ENCODE results near the gene NSMCE4A.
"Not testable (repeated sequence)": the region's sequence is repeated elsewhere in the genome, so short reads cannot be mapped to it uniquely, and the experiment has no call there.

The NSMCE4A gene

GRCh38 chr10:121974535-121975294 lies at the start of gene NSMCE4A:
Gene NSMCE4A (minus strand): TSS chr10:121975217. CDS start chr10:121975165, 52 bp downstream.
- peak; percentile 70 to 73 for DNase-seq

- not testable (repeated sequence) for DNase-seq
Measured at GRCh38 chr10:122023257-122023656, 48.2 kb upstream of the NSMCE4A start.

GRCh38 chr10:122022276-122022675 lies 47.3 kb upstream of the NSMCE4A start:
- no peak for DNase-seq

GRCh38 chr10:122021828-122022227 lies 46.8 kb upstream of the NSMCE4A start:
- DNase-seq: no peak

GRCh38 chr10:122021379-122021778 lies 46.4 kb upstream of the NSMCE4A start:
- DNase-seq: no peak

- DNase-seq: no peak
Measured at GRCh38 chr10:122020226-122020625, 45.2 kb upstream of the NSMCE4A start.

GRCh38 chr10:122019414-122019975 lies 44.5 kb upstream of the NSMCE4A start:
- DNase-seq: no peak

- no peak for DNase-seq
Measured at GRCh38 chr10:122018951-122019413, 44.0 kb upstream of the NSMCE4A start.

GRCh38 chr10:122018491-122018890 lies 43.5 kb upstream of the NSMCE4A start:
- DNase-seq: no peak

GRCh38 chr10:122017926-122018325 lies 42.9 kb upstream of the NSMCE4A start:
- DNase-seq: not testable (repeated sequence)

- no peak for DNase-seq
Measured at GRCh38 chr10:122014652-122015248, 39.7 kb upstream of the NSMCE4A start.

- no peak for DNase-seq
Measured at GRCh38 chr10:122013311-122013780, 38.3 kb upstream of the NSMCE4A start.

GRCh38 chr10:122012731-122013130 lies 37.7 kb upstream of the NSMCE4A start:
- DNase-seq: no peak

GRCh38 chr10:122010405-122011050 lies 35.5 kb upstream of the NSMCE4A start:
- no peak for DNase-seq

- no peak for DNase-seq
Measured at GRCh38 chr10:122007415-122007814, 32.4 kb upstream of the NSMCE4A start.

- DNase-seq: no peak
Measured at GRCh38 chr10:122001698-122002097, 26.7 kb upstream of the NSMCE4A start.

GRCh38 chr10:121999301-121999700 lies 24.3 kb upstream of the NSMCE4A start:
- no peak for DNase-seq

GRCh38 chr10:121998462-121998861 lies 23.4 kb upstream of the NSMCE4A start:
- DNase-seq: no peak

GRCh38 chr10:121994429-121994941 lies 19.5 kb upstream of the NSMCE4A start:
- DNase-seq: no peak

GRCh38 chr10:121991727-121992126 lies 16.7 kb upstream of the NSMCE4A start:
- DNase-seq: not testable (repeated sequence)

- DNase-seq: no peak
Measured at GRCh38 chr10:121990015-121990677, 15.1 kb upstream of the NSMCE4A start.
